Suprapubic skin (tissue), 4 donors: ENCODE measurements around the gene ID4. TPM values are rescaled to one million over a fixed set of nuclear protein-coding genes. Genes with fewer than 3 reads are reported as not detected.

Experiments used
- DNase-seq, 2 donors: peaks; one replicate each; pipeline ENCODE4 v3.0.0-alpha.2; 2019; ENCODE audit warnings: low spot score in 2 of 2
- H3K27ac ChIP-seq: fragments of 200-600 bp; sonication (generic); one replicate; pipeline ENCODE4 v1.5.1; 2019
- H3K27me3 ChIP-seq: fragments of 200-600 bp; sonication (generic); one replicate; pipeline ENCODE4 v1.5.1; 2019
- H3K36me3 ChIP-seq: fragments of 200-600 bp; sonication (generic); one replicate; pipeline ENCODE4 v1.5.1; 2019
- H3K4me1 ChIP-seq: fragments of 200-600 bp; sonication (generic); one replicate; pipeline ENCODE4 v1.5.1; 2019
- H3K4me3 ChIP-seq: fragments of 200-600 bp; sonication (generic); one replicate; pipeline ENCODE4 v1.5.1; 2019; ENCODE audit warnings: mild to moderate bottlenecking
- H3K9me3 ChIP-seq: fragments of 200-600 bp; sonication (generic); one replicate; pipeline ENCODE4 v1.5.1; 2019
- EP300 ChIP-seq: sonication (generic); formaldehyde crosslinking; IDR thresholded peaks from one replicate; pipeline ENCODE4 v1.6.1; 2017; ENCODE audit warnings: antibody characterized with exemption
- POLR2A ChIP-seq, 2 donors: fragments of 450-650 bp; IDR thresholded peaks; one replicate each; pipeline ENCODE4 v1.6.1; 2017; ENCODE audit warnings: antibody characterized with exemption in 2 of 2, mild to moderate bottlenecking in 2 of 2, moderate library complexity in 2 of 2
- POLR2AphosphoS5 ChIP-seq, 3 donors: sonication (generic); formaldehyde crosslinking; IDR thresholded peaks; one replicate each; pipeline ENCODE4 v1.6.1; 2017; ENCODE audit warnings: antibody characterized with exemption in 3 of 3
- WGBS: methylation state at CpG from one replicate; pipeline ENCODE4 v1.1.5; 2018; 5-methylcytosine and 5-hydroxymethylcytosine counted together
- total RNA-seq, 4 donors: library from RNA; depleted of rRNA; stranded (reverse); fragments of >200 nt; gene quantifications; one replicate each; pipeline ENCODE4 v1.1.0, GENCODE V29; 2016
- TF ChIP-seq, protein P1 (sequence below), 2 donors: fragments of 200-600 bp in 1 of 2; fragments of 450-650 bp in 1 of 2; sonication (generic) in 1 of 2; IDR thresholded peaks; one replicate each; pipeline ENCODE4 v1.5.1; 2016 to 2019; ENCODE audit warnings: antibody characterized with exemption in 2 of 2, mild to moderate bottlenecking in 1 of 2, moderate library complexity in 1 of 2

The ID4 gene
- total RNA-seq, 4 donors from 2014 or later = 124 to 295 (median 157) TPM

DNA sequence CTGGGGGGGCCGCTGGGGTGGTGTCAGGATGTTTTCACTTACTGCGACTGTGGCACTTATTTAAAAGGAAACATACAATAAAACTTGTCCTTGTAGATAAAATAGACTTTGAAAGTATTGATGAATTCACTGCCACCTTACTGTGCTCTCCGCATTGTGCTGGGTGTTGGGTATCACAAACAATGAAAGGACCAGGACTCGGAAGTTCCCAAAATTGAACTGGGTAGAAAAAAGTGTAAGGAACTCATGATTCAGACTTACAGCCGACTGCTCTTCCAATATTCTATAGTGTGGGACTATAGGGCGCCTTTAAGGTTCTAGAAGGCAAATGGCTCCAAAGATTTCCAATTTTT lies 32.1 kb upstream of the ID4 start:
- no peak for DNase-seq
- no peaks in the 10 kb centered on the region for H3K9me3 ChIP-seq
- H3K27ac ChIP-seq = peak overlapping the region; percentile 94
- no peaks in the 10 kb centered on the region for H3K36me3 ChIP-seq
- H3K4me1 ChIP-seq = peaks cover 23% of the 10 kb centered on the region
- peak overlapping the region; percentile 57 for H3K4me3 ChIP-seq
- TF ChIP-seq POLR2AphosphoS5 (IDR thresholded peaks at IDR 0.05) = no peak
- 33% methylated on average over 6 of the region's 6 CpGs for WGBS
- no peaks in the 10 kb centered on the region for H3K27me3 ChIP-seq

DNA sequence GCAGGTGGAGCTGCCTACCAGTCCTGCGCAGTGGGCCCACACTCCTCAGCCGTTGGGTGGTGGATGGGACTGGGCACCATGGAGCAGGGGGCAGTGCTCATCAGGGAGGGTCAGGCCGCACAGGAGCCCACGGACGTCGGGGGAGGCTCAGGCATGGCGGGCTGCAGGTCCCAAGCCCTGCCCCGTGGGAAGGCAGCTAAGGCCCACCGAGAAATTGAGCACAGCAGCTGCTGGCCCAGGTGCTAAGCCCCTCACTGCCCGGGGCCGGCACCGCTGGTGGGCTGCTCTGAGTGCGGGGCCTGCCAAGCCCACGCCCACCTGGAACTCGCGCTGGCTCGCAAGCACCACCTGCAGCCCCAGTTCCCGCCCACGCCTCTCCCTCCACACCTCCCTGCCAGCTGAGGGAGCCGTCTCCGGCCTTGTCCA lies 30.2 kb upstream of the ID4 start:
- H3K9me3 ChIP-seq = no peaks in the 10 kb centered on the region
- H3K4me3 ChIP-seq = no peak overlapping the region
- 100% methylated on average over 1 of the region's 21 CpGs for WGBS
- TF ChIP-seq POLR2A (IDR thresholded peaks at IDR 0.05) (no peak), POLR2AphosphoS5 (IDR thresholded peaks at IDR 0.05) (no peak), EP300 (no peak)
- TF ChIP-seq, protein P1, sequence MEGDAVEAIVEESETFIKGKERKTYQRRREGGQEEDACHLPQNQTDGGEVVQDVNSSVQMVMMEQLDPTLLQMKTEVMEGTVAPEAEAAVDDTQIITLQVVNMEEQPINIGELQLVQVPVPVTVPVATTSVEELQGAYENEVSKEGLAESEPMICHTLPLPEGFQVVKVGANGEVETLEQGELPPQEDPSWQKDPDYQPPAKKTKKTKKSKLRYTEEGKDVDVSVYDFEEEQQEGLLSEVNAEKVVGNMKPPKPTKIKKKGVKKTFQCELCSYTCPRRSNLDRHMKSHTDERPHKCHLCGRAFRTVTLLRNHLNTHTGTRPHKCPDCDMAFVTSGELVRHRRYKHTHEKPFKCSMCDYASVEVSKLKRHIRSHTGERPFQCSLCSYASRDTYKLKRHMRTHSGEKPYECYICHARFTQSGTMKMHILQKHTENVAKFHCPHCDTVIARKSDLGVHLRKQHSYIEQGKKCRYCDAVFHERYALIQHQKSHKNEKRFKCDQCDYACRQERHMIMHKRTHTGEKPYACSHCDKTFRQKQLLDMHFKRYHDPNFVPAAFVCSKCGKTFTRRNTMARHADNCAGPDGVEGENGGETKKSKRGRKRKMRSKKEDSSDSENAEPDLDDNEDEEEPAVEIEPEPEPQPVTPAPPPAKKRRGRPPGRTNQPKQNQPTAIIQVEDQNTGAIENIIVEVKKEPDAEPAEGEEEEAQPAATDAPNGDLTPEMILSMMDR (IDR thresholded peaks at IDR 0.05) = no peak
- no peaks in the 10 kb centered on the region for H3K27me3 ChIP-seq
- no peak for DNase-seq
- H3K4me1 ChIP-seq = peaks cover 23% of the 10 kb centered on the region
- H3K36me3 ChIP-seq = no peaks in the 10 kb centered on the region
- no peak overlapping the region for H3K27ac ChIP-seq

DNA sequence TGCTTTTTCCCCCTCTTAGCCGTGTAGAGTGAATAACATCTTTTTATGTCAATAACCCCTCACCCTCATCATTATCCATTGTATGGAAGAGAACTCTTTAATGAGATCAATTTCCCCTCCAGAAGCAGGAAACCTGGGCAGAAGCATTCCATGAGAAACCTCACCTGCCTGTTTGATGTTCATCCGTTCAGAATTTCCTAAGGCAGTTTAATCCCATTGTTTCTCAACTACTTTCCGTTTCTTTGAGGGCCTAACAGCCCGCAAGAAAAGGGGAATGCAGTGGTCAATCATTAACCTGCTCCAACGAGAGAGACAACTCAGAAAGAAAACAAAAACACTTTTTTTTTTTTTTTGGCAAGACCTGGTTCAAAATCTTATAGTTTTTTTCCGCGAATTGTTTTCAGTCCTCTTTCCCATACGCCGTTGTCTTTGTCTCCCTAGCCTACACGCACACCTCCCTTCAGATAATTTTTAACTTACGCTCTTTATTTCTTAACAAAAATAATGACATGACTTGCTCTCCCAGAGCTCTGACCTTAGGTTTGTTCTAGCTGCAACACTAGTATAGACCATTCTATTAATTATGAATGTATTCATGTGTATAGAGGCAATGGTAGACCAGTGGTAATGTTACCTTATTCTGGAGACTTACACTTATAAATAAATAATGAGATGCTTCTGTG lies 25.6 kb upstream of the ID4 start:
- WGBS = 83% methylated on average over 11 of the region's 11 CpGs
- Histone ChIP-seq H3K27me3 (no peaks in the 10 kb centered on the region), H3K36me3 (no peaks in the 10 kb centered on the region), H3K4me3 (no peak overlapping the region), H3K9me3 (no peaks in the 10 kb centered on the region), H3K27ac (no peak overlapping the region), H3K4me1 (no peaks in the 10 kb centered on the region)
- TF ChIP-seq POLR2A (IDR thresholded peaks at IDR 0.05) (no peak), POLR2AphosphoS5 (IDR thresholded peaks at IDR 0.05) (no peak), EP300 (no peak)
- TF ChIP-seq, protein P1 (IDR thresholded peaks at IDR 0.05) = no peak
- no peak for DNase-seq

DNA sequence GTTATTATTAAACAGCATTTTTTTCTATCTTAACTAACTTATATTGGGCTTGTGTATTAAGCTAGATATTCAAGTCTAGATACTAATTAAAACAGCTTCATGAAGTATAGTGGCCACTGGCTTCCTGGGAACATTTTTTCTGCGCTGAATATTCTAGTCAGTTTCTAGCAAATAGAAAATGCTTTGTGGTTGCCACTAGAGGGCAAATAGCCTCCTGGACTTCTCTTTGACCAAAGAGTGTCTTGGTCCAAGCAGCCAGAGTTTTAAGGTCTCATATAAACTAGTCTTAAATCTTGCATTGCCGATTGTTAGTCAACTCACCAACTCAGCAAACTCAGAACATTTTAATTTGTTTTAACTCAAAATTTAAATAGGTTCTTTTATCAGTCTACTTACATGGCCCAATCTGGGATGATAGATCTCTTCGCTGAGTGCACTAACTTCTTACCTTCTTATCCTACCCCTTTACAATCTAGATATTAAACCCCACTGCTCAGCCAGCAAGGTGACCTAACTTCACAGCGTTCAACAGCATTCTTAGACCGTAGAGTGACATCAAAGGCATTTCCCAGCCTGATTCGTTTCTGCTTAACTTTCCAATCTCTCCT lies 24.6 kb upstream of the ID4 start:
- H3K27ac ChIP-seq = no peak overlapping the region

DNA sequence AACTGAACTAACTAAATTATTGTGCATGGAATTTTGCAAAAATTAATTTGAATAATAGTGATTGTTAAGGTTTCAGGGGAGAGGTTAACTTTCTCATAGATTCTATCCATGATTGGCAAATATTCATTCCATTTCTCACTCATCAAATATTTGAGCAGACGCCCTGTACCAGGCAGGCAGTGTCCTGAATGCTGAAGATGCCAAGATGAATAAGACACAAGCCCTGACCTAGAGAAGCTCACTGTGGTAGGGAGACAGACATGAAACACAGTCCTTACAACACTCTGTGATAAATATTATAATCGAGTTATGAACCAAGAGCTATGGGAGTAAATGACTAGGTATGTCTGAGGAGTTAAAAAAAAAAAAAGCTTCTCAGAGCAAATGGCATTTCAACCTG lies 18.4 kb upstream of the ID4 start:
- H3K4me3 ChIP-seq = no peak overlapping the region
- H3K27ac ChIP-seq = peak overlapping the region; percentile 20
- no peaks in the 10 kb centered on the region for H3K36me3 ChIP-seq
- no peaks in the 10 kb centered on the region for H3K27me3 ChIP-seq
- no peaks in the 10 kb centered on the region for H3K9me3 ChIP-seq
- 53% methylated on average over 2 of the region's 2 CpGs for WGBS
- peaks cover 7% of the 10 kb centered on the region for H3K4me1 ChIP-seq
- TF ChIP-seq, protein P1 (IDR thresholded peaks at IDR 0.05) = no peak
- TF ChIP-seq POLR2A (IDR thresholded peaks at IDR 0.05) = no peak
- TF ChIP-seq EP300 = no peak
- no peak for TF ChIP-seq POLR2AphosphoS5 (IDR thresholded peaks at IDR 0.05)
- DNase-seq = no peak

More for the DNA sequence above, 24.6 kb upstream of the ID4 start:
- H3K4me1 ChIP-seq = no peaks in the 10 kb centered on the region
- WGBS = 66% methylated on average over 6 of the region's 6 CpGs
- H3K27me3 ChIP-seq = no peaks in the 10 kb centered on the region
- no peaks in the 10 kb centered on the region for H3K9me3 ChIP-seq
- TF ChIP-seq POLR2A (IDR thresholded peaks at IDR 0.05) (no peak), POLR2AphosphoS5 (IDR thresholded peaks at IDR 0.05) (no peak), EP300 (no peak)
- TF ChIP-seq, protein P1 (IDR thresholded peaks at IDR 0.05) = peak in 1 of 2 donors; percentile 48
- H3K4me3 ChIP-seq = no peak overlapping the region
- no peaks in the 10 kb centered on the region for H3K36me3 ChIP-seq
- DNase-seq = no peak
